Pancreas (tissue), 10 donors: ENCODE measurements around the gene SBF2. TPM values are rescaled to one million over a fixed set of nuclear protein-coding genes. Genes with fewer than 3 reads are reported as not detected.
"Not testable (repeated sequence)": the region's sequence is repeated elsewhere in the genome, so short reads cannot be mapped to it uniquely, and the experiment has no call there.

Experiments
- ATAC-seq, 4 donors: fragments of 200-7000 bp; cut with Tn5 transposase; one replicate each; pipeline versions ENCODE4 v1.8.0 to v1.9.1; 2020; ENCODE audit warnings: mild to moderate bottlenecking in 4 of 4, moderate library complexity in 4 of 4
- DNase-seq, 6 donors: peaks; one replicate each; pipeline ENCODE4 v3.0.0-alpha.2; 2020
- FAIRE-seq: peaks from 2 replicates; lab custom pipeline; 2012; peaks lifted over from hg19 to GRCh38; lab: Jason Lieb, UNC
- H3K27ac ChIP-seq, 4 donors: fragments of 200-600 bp; sonication (generic); 1 replicate in 3 of 4; 2 replicates in 1 of 4; pipeline versions ENCODE4 v1.5.0 to v1.8.0; 2020
- H3K27me3 ChIP-seq, 4 donors: fragments of 200-600 bp; one replicate each; pipeline ENCODE4 v1.8.0; 2021
- H3K36me3 ChIP-seq, 3 donors: fragments of 200-600 bp; sonication (generic) in 1 of 3; one replicate each; pipeline versions ENCODE4 v1.5.0 to v1.8.0; 2020 to 2021
- H3K4me1 ChIP-seq, 3 donors: fragments of 200-600 bp; one replicate each; pipeline ENCODE4 v1.8.0; 2021
- H3K4me3 ChIP-seq, 4 donors: fragments of 200-600 bp; sonication (generic) in 2 of 4; one replicate each; pipeline versions ENCODE4 v1.5.0 to v1.8.0; 2020 to 2021
- H3K9me3 ChIP-seq, 4 donors: fragments of 200-600 bp; one replicate each; pipeline ENCODE4 v1.8.0; 2021
- whole genome bisulfite sequencing, 2 donors: extraction: QIAGEN DNeasy Blood & Tissue Kit; methylation state at CpG; one replicate each; pipeline ENCODE4 v1.1.7; 2013; 5-methylcytosine and 5-hydroxymethylcytosine counted together
- intact Hi-C, 3 donors: fragments of 100-400 bp; cut with DNase I; formaldehyde crosslinking; loops; one replicate each; pipeline versions ENCODE4 v1.11.1 to v1.14.2; 2022
- polyA plus RNA-seq, 2 donors: library from polyadenylated mRNA; stranded (reverse); fragments of 200-250 nt; gene quantifications; one replicate each; pipeline ENCODE4 v1.2.3, GENCODE V29; 2013
- total RNA-seq, 6 donors: library from RNA; stranded (reverse); fragmentation: NEBNext Ultra II Directional in 4 of 6; extraction: Animal tissue kit (Norgen Biotek cat#: 25700) in 4 of 6; gene quantifications; one replicate each; pipeline versions ENCODE4 v1.2.1 to v1.2.4, GENCODE V29; 2021 to 2023
- TF ChIP-seq, protein P1 (sequence below), 4 donors: fragments of 200-600 bp; sonication (generic) in 3 of 4; IDR thresholded peaks; one replicate each; pipeline versions ENCODE4 v1.5.0 to v1.8.0; 2021; ENCODE audit warnings: antibody characterized with exemption in 4 of 4
- donor health status: healthy with polysubstance abuse.
- donor health status: DM: no; HTN: no; CAD: no; lungs with moderate emphysema.
- donor health status: DM: no; HTN: no; CAD: no.
- donor health status: control.
- donor health status: control.
- donor health status: Bipolar disorder and iron deficiency.
- donor health status: DM: yes; HTN: yes; CAD: no.
- donor health status: DM: no; HTN: no; CAD: no.
- donor health status: DM: no; HTN: no; CAD: no.
- donor health status: DM: yes; HTN: yes; CAD: no.

The SBF2 gene
- total and polyA plus RNA-seq, 8 donors, result 4.6 to 21.8 (median 10.3) TPM

DNA sequence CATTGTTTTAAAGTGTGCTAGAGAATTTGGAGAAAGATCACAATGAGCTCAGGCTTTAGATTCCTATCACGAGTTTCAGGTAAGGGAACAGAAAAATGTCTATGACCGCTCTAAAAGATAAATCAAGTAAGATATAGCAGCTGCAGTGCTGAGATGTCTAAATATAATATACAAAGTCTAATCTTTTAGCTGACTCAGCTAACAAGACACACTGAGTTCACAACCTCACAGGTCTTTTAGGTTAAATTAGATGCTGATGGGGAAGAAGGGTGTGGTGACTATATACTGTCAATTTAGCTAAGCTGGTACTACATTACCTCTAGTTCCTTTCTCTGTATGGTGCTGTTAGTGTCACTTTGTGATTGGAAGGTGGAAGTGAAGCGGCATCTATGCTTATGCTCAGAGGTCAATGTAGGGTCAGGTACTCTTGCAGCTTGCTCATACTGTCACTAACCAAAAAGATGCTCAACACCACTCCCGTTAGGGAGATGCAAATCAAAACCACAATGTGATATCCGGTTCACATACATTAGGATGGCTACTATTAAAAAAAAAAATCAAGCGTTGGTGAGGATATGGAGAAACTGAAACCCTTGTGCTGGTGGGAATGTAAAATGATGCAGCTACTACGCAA lies 346.7 kb downstream of the SBF2 start:
- WGBS, 2 donors, result 91 to 95% methylated on average over 7 of the region's 7 CpGs
- no peak for FAIRE-seq

DNA sequence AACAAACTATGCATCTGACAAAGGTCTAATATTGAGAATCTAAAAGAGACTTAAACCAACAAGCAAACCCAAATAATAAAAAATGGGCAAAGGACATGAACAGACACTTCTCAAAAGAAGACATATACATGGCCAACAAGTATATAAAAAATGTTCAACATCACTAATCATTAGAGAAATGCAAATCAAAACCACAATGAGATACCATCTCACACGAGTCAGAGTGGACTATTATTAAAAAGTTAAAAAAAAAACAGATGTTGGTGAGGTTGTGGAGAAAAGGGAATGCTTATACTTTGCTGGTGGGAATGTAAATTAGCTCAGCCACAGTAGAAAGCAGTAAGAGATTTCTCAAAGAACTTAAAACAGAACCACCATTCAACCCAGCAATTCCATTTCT lies 348.3 kb downstream of the SBF2 start:
- intact Hi-C loops, H3K9me3 ChIP-seq, H3K4me1 ChIP-seq, DNase-seq, H3K27me3 ChIP-seq, ATAC-seq, H3K27ac ChIP-seq, FAIRE-seq, H3K4me3 ChIP-seq, H3K36me3 ChIP-seq: not testable (repeated sequence)
- 86 to 94% methylated on average over 1 of the region's 1 CpG for WGBS, 2 donors

More for the DNA sequence above, 346.7 kb downstream of the SBF2 start:
- intact Hi-C loops, result no loop called here
- ATAC-seq (no peak), DNase-seq (no peak)
- Histone ChIP-seq H3K4me1 (no peaks in the 10 kb centered on the region), H3K4me3 (no peak overlapping the region), H3K27ac (no peak overlapping the region), H3K27me3 (no peaks in the 10 kb centered on the region), H3K36me3 (no peaks in the 10 kb centered on the region), H3K9me3 (no peaks in the 10 kb centered on the region)
- TF ChIP-seq, protein P1, sequence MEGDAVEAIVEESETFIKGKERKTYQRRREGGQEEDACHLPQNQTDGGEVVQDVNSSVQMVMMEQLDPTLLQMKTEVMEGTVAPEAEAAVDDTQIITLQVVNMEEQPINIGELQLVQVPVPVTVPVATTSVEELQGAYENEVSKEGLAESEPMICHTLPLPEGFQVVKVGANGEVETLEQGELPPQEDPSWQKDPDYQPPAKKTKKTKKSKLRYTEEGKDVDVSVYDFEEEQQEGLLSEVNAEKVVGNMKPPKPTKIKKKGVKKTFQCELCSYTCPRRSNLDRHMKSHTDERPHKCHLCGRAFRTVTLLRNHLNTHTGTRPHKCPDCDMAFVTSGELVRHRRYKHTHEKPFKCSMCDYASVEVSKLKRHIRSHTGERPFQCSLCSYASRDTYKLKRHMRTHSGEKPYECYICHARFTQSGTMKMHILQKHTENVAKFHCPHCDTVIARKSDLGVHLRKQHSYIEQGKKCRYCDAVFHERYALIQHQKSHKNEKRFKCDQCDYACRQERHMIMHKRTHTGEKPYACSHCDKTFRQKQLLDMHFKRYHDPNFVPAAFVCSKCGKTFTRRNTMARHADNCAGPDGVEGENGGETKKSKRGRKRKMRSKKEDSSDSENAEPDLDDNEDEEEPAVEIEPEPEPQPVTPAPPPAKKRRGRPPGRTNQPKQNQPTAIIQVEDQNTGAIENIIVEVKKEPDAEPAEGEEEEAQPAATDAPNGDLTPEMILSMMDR (IDR thresholded peaks at IDR 0.05), result no peak

DNA sequence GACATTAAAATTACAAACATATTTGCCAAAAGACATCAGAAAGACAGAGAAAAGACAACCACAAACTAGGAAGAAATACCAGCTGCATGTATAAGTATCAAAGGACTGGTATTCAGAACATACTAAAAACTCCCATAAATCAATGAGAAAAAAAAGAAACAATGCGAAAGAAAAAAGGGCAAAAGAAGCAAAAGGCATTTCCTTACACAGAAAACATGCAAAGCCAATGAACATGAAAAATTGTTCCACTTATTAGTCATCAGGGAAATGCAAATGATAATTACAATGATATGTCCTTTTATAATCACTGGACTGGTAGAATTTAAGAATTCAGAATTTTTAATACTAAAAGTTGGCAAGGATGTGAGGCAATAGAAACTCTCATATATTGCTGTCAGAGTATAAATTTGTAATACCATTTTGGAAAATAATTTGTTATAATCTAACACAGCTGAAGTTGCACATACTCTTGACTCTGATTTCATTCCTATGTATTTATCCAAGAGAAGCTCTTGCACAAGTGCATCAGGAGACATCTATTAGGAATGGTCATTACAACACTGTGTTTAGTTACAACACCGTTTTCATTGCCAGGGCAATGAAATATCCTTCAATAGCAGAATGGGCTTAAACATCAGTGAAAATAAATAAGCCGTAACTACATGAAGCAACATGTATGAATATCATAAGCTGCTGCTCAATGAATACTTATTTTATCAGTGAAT lies 350.5 kb downstream of the SBF2 start:
- Histone ChIP-seq H3K36me3 (no peaks in the 10 kb centered on the region), H3K27me3 (no peaks in the 10 kb centered on the region), H3K4me1 (no peaks in the 10 kb centered on the region), H3K9me3 (no peaks in the 10 kb centered on the region), H3K27ac (no peak overlapping the region), H3K4me3 (no peak overlapping the region)
- no peak for DNase-seq
- TF ChIP-seq, protein P1 (IDR thresholded peaks at IDR 0.05), result no peak
- no peak for FAIRE-seq
- peak in 3 of 4 donors; percentile 12 to 56 (median 50) for ATAC-seq
- whole genome bisulfite sequencing, 2 donors, result 73 to 78% methylated on average over 3 of the region's 3 CpGs
- intact Hi-C loops, result no loop called here

- ATAC-seq (no peak), FAIRE-seq (no peak)
- TF ChIP-seq, protein P1 (IDR thresholded peaks at IDR 0.05), result no peak
Measured at GRCh38 chr11:9941991-9942390, 352.0 kb downstream of the SBF2 start.

DNA sequence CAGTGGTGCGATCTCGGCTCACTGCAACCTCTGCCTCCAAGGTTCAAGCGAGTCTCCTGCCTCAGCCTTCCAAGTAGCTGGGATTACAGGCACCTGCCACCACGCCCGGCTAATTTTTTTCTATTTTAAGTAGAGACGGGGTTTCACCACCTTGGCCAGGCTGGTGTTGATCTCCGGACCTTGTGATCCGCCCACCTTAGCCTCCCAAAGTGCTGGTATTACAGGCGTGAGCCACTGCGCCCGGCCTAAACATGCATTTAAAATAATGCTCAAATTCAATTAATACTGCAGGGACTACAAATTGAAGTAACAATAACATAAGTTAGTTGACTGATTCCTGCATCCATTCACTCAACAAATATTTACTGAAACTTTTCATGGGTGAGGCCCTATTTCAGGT lies 354.9 kb downstream of the SBF2 start:
- H3K9me3 ChIP-seq, H3K4me3 ChIP-seq, DNase-seq, intact Hi-C loops, H3K27ac ChIP-seq, H3K4me1 ChIP-seq, FAIRE-seq, ATAC-seq, H3K27me3 ChIP-seq, H3K36me3 ChIP-seq: not testable (repeated sequence)
- WGBS, 2 donors, result 93 to 96% methylated on average over 10 to 11 of the region's 11 CpGs

More at GRCh38 chr11:9941991-9942390, 352.0 kb downstream of the SBF2 start:
- Histone ChIP-seq H3K27ac (no peak overlapping the region), H3K36me3 (no peaks in the 10 kb centered on the region), H3K4me3 (no peak overlapping the region), H3K9me3 (no peaks in the 10 kb centered on the region), H3K4me1 (no peaks in the 10 kb centered on the region), H3K27me3 (no peaks in the 10 kb centered on the region)
- 95 to 97% methylated on average over 5 of the region's 5 CpGs for WGBS, 2 donors
- intact Hi-C loops, result no loop called here
- no peak for DNase-seq

DNA sequence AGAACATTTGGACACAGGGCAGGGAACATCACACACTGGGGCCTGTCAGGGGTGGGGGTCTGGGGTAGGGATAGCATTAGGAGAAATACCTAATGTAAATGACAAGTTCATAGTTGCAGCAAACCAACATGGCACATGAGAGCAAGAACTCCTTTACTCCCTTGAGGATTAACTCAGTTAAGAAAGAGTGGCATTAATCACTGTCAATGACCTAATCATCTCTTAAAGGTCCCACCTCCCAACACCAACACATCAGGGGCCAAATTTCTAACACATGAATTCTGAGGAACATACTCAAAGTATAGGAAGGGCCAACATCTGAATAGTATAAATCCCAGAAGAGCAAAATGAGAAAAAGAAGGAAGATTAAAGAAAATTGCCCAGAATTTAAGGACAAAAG lies 357.3 kb downstream of the SBF2 start:
- no peak for FAIRE-seq
- Histone ChIP-seq H3K36me3 (no peaks in the 10 kb centered on the region), H3K27me3 (no peaks in the 10 kb centered on the region), H3K9me3 (no peaks in the 10 kb centered on the region), H3K4me1 (no peaks in the 10 kb centered on the region), H3K4me3 (no peak overlapping the region), H3K27ac (no peak overlapping the region)
- intact Hi-C loops, result no loop called here
- ATAC-seq, result no peak
- TF ChIP-seq, protein P1 (IDR thresholded peaks at IDR 0.05), result no peak
- no peak for DNase-seq

DNA sequence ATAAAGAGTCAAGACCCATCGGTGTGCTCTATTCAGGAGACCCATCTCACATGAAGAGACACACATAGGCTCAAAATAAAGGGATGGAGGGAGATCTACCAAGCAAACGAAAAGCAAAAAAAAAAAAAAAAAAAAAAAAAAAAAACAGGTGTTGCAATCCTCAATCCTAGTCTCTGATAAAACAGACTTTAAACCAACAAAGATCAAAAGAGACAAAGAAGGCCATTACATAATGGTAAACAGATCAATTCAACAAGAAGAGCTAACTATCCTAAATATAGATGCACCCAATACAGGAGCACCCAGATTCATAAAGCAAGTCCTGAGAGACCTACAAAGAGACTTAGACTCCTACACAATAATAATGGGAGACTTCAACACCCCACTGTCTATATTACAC lies 361.2 kb downstream of the SBF2 start:
- ATAC-seq, H3K27ac ChIP-seq, H3K4me3 ChIP-seq, H3K36me3 ChIP-seq, H3K9me3 ChIP-seq, H3K27me3 ChIP-seq, intact Hi-C loops, DNase-seq, H3K4me1 ChIP-seq, FAIRE-seq: not testable (repeated sequence)
- 82 to 96% methylated on average over 2 of the region's 2 CpGs for WGBS, 2 donors

- 89 to 91% methylated on average over 13 to 14 of the region's 14 CpGs for WGBS, 2 donors
- H3K27ac ChIP-seq, FAIRE-seq, ATAC-seq, H3K4me1 ChIP-seq, H3K36me3 ChIP-seq, H3K9me3 ChIP-seq, DNase-seq, H3K27me3 ChIP-seq, intact Hi-C loops, H3K4me3 ChIP-seq: not testable (repeated sequence)
Measured at GRCh38 chr11:9930562-9931331, 363.3 kb downstream of the SBF2 start.
